ENCODE data around the gene CCND3. TPM values are rescaled to one million over a fixed set of nuclear protein-coding genes. Genes with fewer than 3 reads are reported as not detected.

The CCND3 gene
- total RNA-seq, 1 donor from 2014 or later, result 476 TPM

Other genes starting within 250 kb of the CCND3 start
- 7.8 and 9.7 TPM in 2 replicates for gene TFEB, start 206.2 kb downstream of the CCND3 start, total RNA-seq
- gene PGC, start 194.4 kb downstream of the CCND3 start, total RNA-seq, result not detected in 2 replicates
- 3.8 and 6.1 TPM in 2 replicates for gene FRS3, start 161.9 kb downstream of the CCND3 start, total RNA-seq
- not detected in 2 replicates for gene PRICKLE4, start 161.0 kb downstream of the CCND3 start, total RNA-seq
- gene TOMM6, start 154.1 kb downstream of the CCND3 start, total RNA-seq, result 209 and 212 TPM in 2 replicates
- 7.1 and 7.3 TPM in 2 replicates for gene USP49, start 46.4 kb downstream of the CCND3 start, total RNA-seq
- 19.4 and 24.1 TPM in 2 replicates for gene MED20, start 20.7 kb downstream of the CCND3 start, total RNA-seq
- gene BYSL, start 20.3 kb downstream of the CCND3 start, total RNA-seq, result 38.5 and 39.5 TPM in 2 replicates
- 42.6 and 47.5 TPM in 2 replicates for gene TAF8, start 108.7 kb upstream of the CCND3 start, total RNA-seq
- gene C6orf132, start 200.8 kb upstream of the CCND3 start, total RNA-seq, result 0.05 TPM in 2 replicates
- 0.11 TPM in 1 of 2 replicates, not detected in the other for gene GUCA1A, start 231.6 kb upstream of the CCND3 start, total RNA-seq

Data from T-helper 2 cell treated with Interferon-gamma antibody and Interleukin-4, amounts not matched to agents 100 ng/mL and 5 ng/mL, for 36 hours (primary cell).